ENCODE results near the gene BCS1L. TPM values are rescaled to one million over a fixed set of nuclear protein-coding genes. Genes with fewer than 3 reads are reported as not detected.

Gene BCS1L
- total RNA-seq, 1 experiment from 2014 or later: 48.5 TPM

DNA sequence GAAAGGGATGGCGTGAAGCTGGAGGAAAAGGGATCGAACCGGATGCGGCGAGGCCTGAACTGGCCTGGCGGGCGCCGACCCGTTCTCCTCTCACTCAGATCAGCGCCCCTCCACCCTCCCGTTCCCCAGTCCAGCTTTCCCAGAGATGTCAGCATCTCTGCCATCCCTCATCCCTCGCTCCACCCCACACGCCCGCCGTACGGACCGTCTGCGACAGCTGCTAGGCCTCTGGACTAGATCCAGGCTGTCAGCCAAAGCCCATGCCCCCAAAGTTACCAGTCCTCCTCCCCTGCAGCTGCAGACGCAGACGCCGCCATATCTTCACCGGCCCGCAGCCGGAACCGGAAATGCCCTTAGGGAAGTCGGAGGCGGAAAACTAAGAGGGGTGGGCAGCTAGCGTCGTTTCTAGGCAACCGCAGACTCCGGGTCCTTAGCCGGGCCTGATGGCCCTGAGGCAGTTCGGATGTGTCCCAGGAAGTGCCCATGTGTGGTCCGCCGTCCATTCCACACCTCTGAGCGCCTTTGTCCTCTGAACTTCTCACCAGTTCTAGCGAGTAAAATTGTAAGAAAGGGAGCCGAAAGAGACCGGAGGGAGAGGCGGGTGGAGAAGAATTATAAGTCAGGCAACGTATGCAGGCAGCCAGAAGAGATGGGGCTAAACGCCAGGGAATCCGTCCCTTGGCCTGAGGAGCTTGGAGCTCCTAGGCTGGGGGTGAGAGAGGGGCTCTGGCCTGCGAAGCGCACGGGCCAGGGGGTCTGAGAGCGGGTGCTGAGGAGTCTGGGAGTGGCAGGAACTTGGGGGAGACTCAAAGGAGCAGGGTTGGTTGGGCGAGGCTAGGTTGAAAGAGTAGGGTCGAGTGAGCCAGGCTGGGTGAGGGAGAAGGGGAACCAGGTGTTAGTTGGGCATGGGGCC is 12.4 kb downstream of the BCS1L start, which contains the start of the genes RNF25 and STK36:
TSS of gene RNF25 (minus strand) at position 349 of the 913 bp plus-strand sequence. CDS start at position 317, 32 bp downstream.
TSS of gene STK36 (plus strand) at position 433 of the 913 bp plus-strand sequence. CDS start 744 bp downstream, outside the sequence.
- Histone ChIP-seq H3K9me2 (replicated peaks; ENCODE audit: low read length) (no peaks in the 10 kb centered on the region), H3K36me3 (ENCODE audit: low read depth, low read length) (peaks cover 8% of the 10 kb centered on the region), H3K4me2 (ENCODE audit: low read length) (peak within 1 kb of the TSS; percentile 95), H3K4me1 (ENCODE audit: insufficient read depth, low read length) (peaks cover 12% of the 10 kb centered on the region), H3K9me3 (ENCODE audit: low read length) (no peaks in the 10 kb centered on the region), H3K79me2 (ENCODE audit: low read length) (peaks cover 42% of the 10 kb centered on the region), H2AFZ (ENCODE audit: low read length) (peak within 1 kb of the TSS; percentile 97), H3K4me3 (ENCODE audit: low read length) (peak within 1 kb of the TSS; percentile 81), H4K20me1 (ENCODE audit: low read length) (no peaks in the 10 kb centered on the region), H3F3A (ENCODE audit: low read length, unreplicated experiment) (no peaks in the 10 kb centered on the region), H3K27ac (ENCODE audit: low read length) (peak within 1 kb of the TSS; percentile 47), H3K27me3 (ENCODE audit: low read length) (no peaks in the 10 kb centered on the region), H3K9ac (ENCODE audit: low read length) (peak within 1 kb of the TSS; percentile 88)
- ATAC-seq: peak; percentile 91
- intact Hi-C loops (cut with micrococcal nuclease): loop anchor here (1.0 kb wide), 1 partner anchor 13 kb away; the partner anchor contains the start of genes BCS1L and ZNF142
- ChIA-PET CTCF (interaction anchor here (0.6 kb wide), 3 partner anchors 12 to 227 kb away, joined by 3 to 4 read pairs (median 3); partner anchors contain the start of genes BCS1L and ZNF142), POLR2A (ENCODE audit: unreplicated experiment) (interaction anchor here (0.6 to 1.1 kb wide), 4 partner anchors 11 to 178 kb away, joined by 3 to 36 read pairs (median 7); partner anchors contain the start of genes BCS1L and ZNF142)
- TF ChIP-seq EZH2 (IDR thresholded peaks at IDR 0.05; ENCODE audit: low read length, unreplicated experiment) (no peak), EZH2phosphoT487 (IDR thresholded peaks at IDR 0.05; ENCODE audit: borderline replicate concordance, low read length) (no peak)
- TF ChIP-seq, protein P1, sequence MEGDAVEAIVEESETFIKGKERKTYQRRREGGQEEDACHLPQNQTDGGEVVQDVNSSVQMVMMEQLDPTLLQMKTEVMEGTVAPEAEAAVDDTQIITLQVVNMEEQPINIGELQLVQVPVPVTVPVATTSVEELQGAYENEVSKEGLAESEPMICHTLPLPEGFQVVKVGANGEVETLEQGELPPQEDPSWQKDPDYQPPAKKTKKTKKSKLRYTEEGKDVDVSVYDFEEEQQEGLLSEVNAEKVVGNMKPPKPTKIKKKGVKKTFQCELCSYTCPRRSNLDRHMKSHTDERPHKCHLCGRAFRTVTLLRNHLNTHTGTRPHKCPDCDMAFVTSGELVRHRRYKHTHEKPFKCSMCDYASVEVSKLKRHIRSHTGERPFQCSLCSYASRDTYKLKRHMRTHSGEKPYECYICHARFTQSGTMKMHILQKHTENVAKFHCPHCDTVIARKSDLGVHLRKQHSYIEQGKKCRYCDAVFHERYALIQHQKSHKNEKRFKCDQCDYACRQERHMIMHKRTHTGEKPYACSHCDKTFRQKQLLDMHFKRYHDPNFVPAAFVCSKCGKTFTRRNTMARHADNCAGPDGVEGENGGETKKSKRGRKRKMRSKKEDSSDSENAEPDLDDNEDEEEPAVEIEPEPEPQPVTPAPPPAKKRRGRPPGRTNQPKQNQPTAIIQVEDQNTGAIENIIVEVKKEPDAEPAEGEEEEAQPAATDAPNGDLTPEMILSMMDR (conservative IDR thresholded peaks at IDR 0.05; ENCODE audit: low read depth, low read length): no peak
- peak; percentile 91 for DNase-seq
- BruUV-seq (replicated peaks): no TSS peak

DNA sequence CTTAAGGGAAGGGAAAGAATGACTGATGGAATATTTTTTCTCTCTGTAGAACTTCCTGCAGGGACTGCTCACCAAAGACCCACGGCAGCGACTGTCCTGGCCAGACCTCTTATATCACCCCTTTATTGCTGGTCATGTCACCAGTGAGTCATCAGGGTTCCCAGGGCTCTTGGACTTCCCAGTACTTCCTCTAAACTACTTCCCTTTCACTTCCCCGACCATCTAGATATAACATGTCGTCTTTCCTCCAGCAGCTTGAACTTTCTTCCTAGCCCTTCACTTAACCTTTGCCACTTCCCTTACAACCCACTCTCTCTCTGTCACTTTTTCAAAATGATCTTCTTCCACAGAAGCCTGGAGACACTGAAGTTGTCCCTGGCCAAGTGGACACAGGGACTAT is 19.6 kb downstream of the BCS1L start:
- no peaks in the 10 kb centered on the region for H3K9me2 ChIP-seq (replicated peaks; ENCODE audit: low read length)
- BruUV-seq (replicated peaks): no TSS peak
- H3F3A ChIP-seq (ENCODE audit: low read length, unreplicated experiment): no peaks in the 10 kb centered on the region
- no peaks in the 10 kb centered on the region for H3K9me3 ChIP-seq (ENCODE audit: low read length)
- H3K4me1 ChIP-seq (ENCODE audit: insufficient read depth, low read length): peaks cover 10% of the 10 kb centered on the region
- 0 out of 2 replicates have a peak overlapping the region, but pooled peaks have one; percentile 30 for H2AFZ ChIP-seq (ENCODE audit: low read length)
- POLR2A ChIA-PET (ENCODE audit: unreplicated experiment): no interaction called here
- peak; percentile 83 for ATAC-seq
- TF ChIP-seq, protein P1 (conservative IDR thresholded peaks at IDR 0.05; ENCODE audit: low read depth, low read length): no peak
- TF ChIP-seq EZH2phosphoT487 (IDR thresholded peaks at IDR 0.05; ENCODE audit: borderline replicate concordance, low read length): no peak
- TF ChIP-seq EZH2 (IDR thresholded peaks at IDR 0.05; ENCODE audit: low read length, unreplicated experiment): no peak
- H4K20me1 ChIP-seq (ENCODE audit: low read length): no peaks in the 10 kb centered on the region
- H3K27me3 ChIP-seq (ENCODE audit: low read length): no peaks in the 10 kb centered on the region
- H3K79me2 ChIP-seq (ENCODE audit: low read length): no peaks in the 10 kb centered on the region
- DNase-seq: peak; percentile 46
- no peak overlapping the region for H3K27ac ChIP-seq (ENCODE audit: low read length)
- H3K4me2 ChIP-seq (ENCODE audit: low read length): no peak overlapping the region
- intact Hi-C loops (cut with micrococcal nuclease): no loop called here
- CTCF ChIA-PET: no interaction called here
- no peak overlapping the region for H3K9ac ChIP-seq (ENCODE audit: low read length)
- no peak overlapping the region for H3K4me3 ChIP-seq (ENCODE audit: low read length)
- H3K36me3 ChIP-seq (ENCODE audit: low read depth, low read length): peaks cover 8% of the 10 kb centered on the region; the same call in 1 of the 2 replicates

Data from PC-3 (cell line).